Naive thymus-derived CD8-positive, alpha-beta T cell (primary cell): Measurements from ENCODE around the gene GPR153. TPM values are rescaled to one million over a fixed set of nuclear protein-coding genes. Genes with fewer than 3 reads are reported as not detected.
A peak's percentile ranks its signal among the peaks of the same experiment; 100 is the strongest.

Experiments used
- ATAC-seq, 2 donors: fragments of 150-1000 bp; cut with Tn5 transposase in 1 of 2; sonication (Bioruptor Pico), chemical (Tn5 transposase) in 1 of 2; 1 replicate in 1 of 2; 2 replicates in 1 of 2; pipeline ENCODE4 v1.10.0; 2021; ENCODE audit warnings: mild to moderate bottlenecking in 2 of 2, moderate library complexity in 2 of 2
- POLR2A ChIA-PET: fragments of 350-600 bp; sonication (Branson Sonifier 250); formaldehyde crosslinking; loops from one replicate; lab custom pipeline; 2021; ENCODE audit warnings: antibody characterized with exemption; lab: Charles Lee
- DNase-seq, 10 donors: peaks; one replicate each; pipeline versions ENCODE4 v3.0.0 to v3.0.0-alpha.2; 2020 to 2022
- H3K27ac Mint-ChIP-seq, 10 donors: one replicate each; pipeline ENCODE4 v1.8.0; 2020 to 2022; ENCODE audit warnings: mild to moderate bottlenecking in 10 of 10, mixed read lengths in 10 of 10, moderate library complexity in 4 of 10, inconsistent platforms in 1 of 10
- H3K27me3 Mint-ChIP-seq, 5 donors: one replicate each; pipeline ENCODE4 v1.8.0; 2021 to 2022; ENCODE audit warnings: mixed read lengths in 5 of 5
- H3K36me3 Mint-ChIP-seq, 3 donors: one replicate each; pipeline ENCODE4 v1.8.0; 2020 to 2022; ENCODE audit warnings: mixed read lengths in 3 of 3, mild to moderate bottlenecking in 2 of 3, inconsistent platforms in 1 of 3
- H3K4me1 Mint-ChIP-seq, 4 donors: one replicate each; pipeline ENCODE4 v1.8.0; 2021 to 2022; ENCODE audit warnings: mixed read lengths in 4 of 4
- H3K4me3 Mint-ChIP-seq, 10 donors: one replicate each; pipeline ENCODE4 v1.8.0; 2020 to 2022; ENCODE audit warnings: mild to moderate bottlenecking in 10 of 10, mixed read lengths in 10 of 10, moderate library complexity in 6 of 10, inconsistent platforms in 1 of 10
- H3K9me3 Mint-ChIP-seq, 9 donors: one replicate each; pipeline ENCODE4 v1.8.0; 2020 to 2022; ENCODE audit warnings: mixed read lengths in 9 of 9, mild to moderate bottlenecking in 3 of 9, inconsistent platforms in 1 of 9, moderate library complexity in 1 of 9
- polyA plus RNA-seq, 3 donors: library from polyadenylated mRNA; unstranded; fragments of 300-500 nt; fragmentation: Illumina TruSeq; gene quantifications; one replicate each; pipeline ENCODE4 v1.2.3, GENCODE V29; 2021
- total RNA-seq, 8 experiments: library from RNA in 2 of 8; stranded (reverse) in 2 of 8; gene quantifications; one replicate each; pipeline ENCODE4 v1.2.3 and lab custom pipeline; 2021 to 2026

GPR153 gene
- total and polyA plus RNA-seq, 5 experiments from 2014 or later, result 0.06 to 1.3 (median 0.56) TPM

DNA sequence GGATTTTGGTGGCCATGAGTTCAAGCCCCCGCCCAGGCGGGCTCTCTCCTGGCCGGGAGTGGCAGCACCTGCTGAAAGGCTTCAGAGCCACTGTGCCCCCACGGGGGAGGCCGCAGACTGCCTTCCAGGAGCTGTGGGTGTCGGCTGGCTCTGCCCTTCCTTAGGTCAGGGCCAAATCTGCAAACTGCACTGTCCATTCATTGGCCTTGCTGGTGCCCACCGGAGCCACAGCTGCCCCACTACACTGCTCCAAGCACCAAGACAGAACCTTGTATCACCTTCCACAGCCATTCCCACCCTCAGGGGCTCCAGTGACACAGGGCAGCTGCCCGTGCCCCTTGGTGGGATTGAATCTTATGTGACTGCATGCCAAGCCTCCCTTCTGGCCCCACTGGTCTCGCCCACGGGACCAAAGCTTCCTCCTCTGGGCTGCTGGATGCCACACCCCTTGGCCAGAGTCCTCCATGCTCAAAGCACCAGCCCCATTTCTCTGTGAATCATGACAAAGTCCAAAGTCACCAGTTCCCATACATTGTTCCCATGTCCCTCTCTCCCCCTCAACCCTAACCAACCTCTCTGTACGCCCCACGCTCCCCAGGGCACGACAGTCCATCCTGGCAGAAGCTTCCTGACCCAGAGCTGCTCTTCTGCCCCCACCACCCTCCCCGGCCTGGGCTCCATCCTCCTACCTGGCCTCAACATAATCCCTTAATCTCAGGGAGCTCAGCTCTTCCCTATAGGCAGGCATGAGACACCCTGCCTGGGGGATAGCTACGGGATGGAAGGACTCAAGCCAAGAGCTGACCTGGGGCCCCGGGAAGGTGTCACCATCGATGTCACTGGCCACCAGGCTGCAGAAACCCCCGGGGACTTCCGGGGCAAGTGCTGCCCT is 20.9 kb upstream of the GPR153 start:
- Mint-ChIP-seq H3K4me3 (no peak overlapping the region), H3K27me3 (no peaks in the 10 kb centered on the region), H3K27ac (peak overlapping the region in 1 of 10 donors; percentile 67), H3K9me3 (no peaks in the 10 kb centered on the region), H3K4me1 (peaks cover 0 to 5% (median 1%) of the 10 kb centered on the region in 4 donors), H3K36me3 (no peaks in the 10 kb centered on the region)
- POLR2A ChIA-PET, result no interaction called here
- DNase-seq, result no peak
- no peak for ATAC-seq

- ATAC-seq, result no peak
- H3K36me3 Mint-ChIP-seq, result no peaks in the 10 kb centered on the region
- POLR2A ChIA-PET, result no interaction called here
- no peak overlapping the region for H3K4me3 Mint-ChIP-seq
- H3K9me3 Mint-ChIP-seq, result no peaks in the 10 kb centered on the region
- H3K4me1 Mint-ChIP-seq, result peaks cover 0 to 5% (median 1%) of the 10 kb centered on the region in 4 donors
- no peaks in the 10 kb centered on the region for H3K27me3 Mint-ChIP-seq
- H3K27ac Mint-ChIP-seq, result no peak overlapping the region
- no peak for DNase-seq
These were observed 20.0 kb upstream of the GPR153 start for GRCh38 chr1:6280761-6281451.

DNA sequence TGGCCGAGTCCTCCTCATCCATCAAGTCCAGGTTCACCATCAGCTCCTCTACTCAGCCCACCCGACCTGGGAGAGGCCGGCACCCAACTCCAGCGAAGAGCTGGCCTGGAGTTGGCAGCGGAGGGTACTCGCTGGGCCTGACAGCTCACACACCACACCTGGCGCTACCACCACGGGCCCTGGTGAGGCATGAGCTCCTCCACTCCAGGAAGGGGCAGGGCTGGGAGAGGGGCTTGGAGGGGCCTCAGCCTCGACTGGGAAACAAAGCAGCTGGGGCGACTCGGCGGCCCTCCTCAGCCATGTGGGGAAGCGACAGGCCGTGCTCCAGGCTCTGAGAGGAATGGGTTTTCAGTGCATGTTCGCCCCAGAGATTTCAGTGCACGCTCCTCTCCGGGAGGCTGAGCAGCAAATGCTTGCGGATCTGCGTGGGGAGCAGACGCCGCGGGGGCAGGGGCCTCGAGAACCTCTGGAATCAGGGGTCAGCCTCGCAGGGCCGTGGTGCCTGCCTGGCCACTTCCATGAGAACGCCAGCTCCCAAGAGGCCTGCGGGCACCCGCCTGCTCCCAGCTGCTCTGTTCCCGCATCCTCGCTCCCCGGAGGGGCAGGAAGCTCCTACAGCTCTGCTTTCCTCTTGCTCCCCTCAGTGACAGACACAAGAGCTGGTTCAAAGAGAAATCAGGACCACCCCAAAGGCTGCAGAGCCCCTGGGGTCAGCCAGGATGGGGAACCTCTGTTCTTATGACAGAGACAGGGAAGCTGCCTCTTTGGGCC is 18.9 kb upstream of the GPR153 start:
- ATAC-seq, result no peak
- Mint-ChIP-seq H3K36me3 (no peaks in the 10 kb centered on the region), H3K4me3 (no peak overlapping the region), H3K27me3 (no peaks in the 10 kb centered on the region), H3K4me1 (peaks cover 0 to 5% (median 1%) of the 10 kb centered on the region in 4 donors), H3K9me3 (no peaks in the 10 kb centered on the region), H3K27ac (no peak overlapping the region)
- POLR2A ChIA-PET, result no interaction called here
- no peak for DNase-seq

- Mint-ChIP-seq H3K27ac (no peak overlapping the region), H3K9me3 (no peaks in the 10 kb centered on the region), H3K36me3 (no peaks in the 10 kb centered on the region), H3K4me1 (peaks cover 0 to 5% (median 1%) of the 10 kb centered on the region in 4 donors), H3K27me3 (no peaks in the 10 kb centered on the region), H3K4me3 (no peak overlapping the region)
- DNase-seq (no peak), ATAC-seq (no peak)
- POLR2A ChIA-PET, result no interaction called here
These were observed 18.2 kb upstream of the GPR153 start for GRCh38 chr1:6279066-6279465.

- Mint-ChIP-seq H3K27ac (no peak overlapping the region), H3K9me3 (no peaks in the 10 kb centered on the region), H3K36me3 (no peaks in the 10 kb centered on the region), H3K4me3 (no peak overlapping the region), H3K27me3 (no peaks in the 10 kb centered on the region), H3K4me1 (peaks cover 0 to 5% (median 1%) of the 10 kb centered on the region in 4 donors)
- POLR2A ChIA-PET, result no interaction called here
- DNase-seq, result no peak
- ATAC-seq, result no peak
These were observed 17.4 kb upstream of the GPR153 start for GRCh38 chr1:6278263-6278662.

DNA sequence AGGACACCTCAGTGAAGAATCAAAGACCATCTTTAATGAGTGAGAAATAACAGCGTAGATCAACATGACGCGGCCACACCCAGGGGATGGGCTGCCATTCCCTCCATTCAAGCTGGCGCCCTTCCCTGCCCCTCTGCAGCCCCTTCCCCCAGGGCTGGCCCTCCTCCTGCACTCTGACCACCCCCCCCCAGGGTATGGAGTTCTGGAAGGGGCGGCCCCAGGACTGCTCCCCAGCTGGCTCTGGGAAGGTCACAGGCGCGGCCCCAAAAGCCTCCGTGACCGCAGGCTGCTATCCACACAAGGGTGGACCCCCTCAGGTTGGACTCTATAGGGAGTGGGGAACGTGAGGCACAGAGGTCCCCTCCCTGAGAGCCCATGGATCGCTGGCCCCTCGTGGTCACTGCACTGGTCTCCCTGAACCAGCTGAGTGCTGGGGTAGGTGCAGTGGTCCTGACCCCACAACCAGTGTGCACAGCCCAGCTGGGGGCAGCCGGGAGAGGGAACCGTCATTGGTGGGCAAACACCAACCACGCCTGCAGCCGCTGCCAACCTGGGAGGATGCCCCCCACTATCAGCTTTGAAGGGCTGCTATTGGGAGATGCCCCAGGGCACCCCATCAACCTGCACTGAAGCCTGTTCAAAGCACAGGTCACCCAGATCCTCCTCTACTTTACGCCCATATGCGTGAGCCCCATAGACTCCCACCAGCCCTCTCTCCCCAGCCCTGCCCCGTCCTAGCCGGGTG is 16.1 kb upstream of the GPR153 start:
- H3K4me1 Mint-ChIP-seq, result peaks cover 0 to 3% (median 0%) of the 10 kb centered on the region in 4 donors
- H3K36me3 Mint-ChIP-seq, result no peaks in the 10 kb centered on the region
- H3K4me3 Mint-ChIP-seq, result no peak overlapping the region
- DNase-seq (no peak), ATAC-seq (no peak)
- no peaks in the 10 kb centered on the region for H3K27me3 Mint-ChIP-seq
- POLR2A ChIA-PET, result no interaction called here
- H3K9me3 Mint-ChIP-seq, result no peaks in the 10 kb centered on the region
- H3K27ac Mint-ChIP-seq, result no peak overlapping the region

DNA sequence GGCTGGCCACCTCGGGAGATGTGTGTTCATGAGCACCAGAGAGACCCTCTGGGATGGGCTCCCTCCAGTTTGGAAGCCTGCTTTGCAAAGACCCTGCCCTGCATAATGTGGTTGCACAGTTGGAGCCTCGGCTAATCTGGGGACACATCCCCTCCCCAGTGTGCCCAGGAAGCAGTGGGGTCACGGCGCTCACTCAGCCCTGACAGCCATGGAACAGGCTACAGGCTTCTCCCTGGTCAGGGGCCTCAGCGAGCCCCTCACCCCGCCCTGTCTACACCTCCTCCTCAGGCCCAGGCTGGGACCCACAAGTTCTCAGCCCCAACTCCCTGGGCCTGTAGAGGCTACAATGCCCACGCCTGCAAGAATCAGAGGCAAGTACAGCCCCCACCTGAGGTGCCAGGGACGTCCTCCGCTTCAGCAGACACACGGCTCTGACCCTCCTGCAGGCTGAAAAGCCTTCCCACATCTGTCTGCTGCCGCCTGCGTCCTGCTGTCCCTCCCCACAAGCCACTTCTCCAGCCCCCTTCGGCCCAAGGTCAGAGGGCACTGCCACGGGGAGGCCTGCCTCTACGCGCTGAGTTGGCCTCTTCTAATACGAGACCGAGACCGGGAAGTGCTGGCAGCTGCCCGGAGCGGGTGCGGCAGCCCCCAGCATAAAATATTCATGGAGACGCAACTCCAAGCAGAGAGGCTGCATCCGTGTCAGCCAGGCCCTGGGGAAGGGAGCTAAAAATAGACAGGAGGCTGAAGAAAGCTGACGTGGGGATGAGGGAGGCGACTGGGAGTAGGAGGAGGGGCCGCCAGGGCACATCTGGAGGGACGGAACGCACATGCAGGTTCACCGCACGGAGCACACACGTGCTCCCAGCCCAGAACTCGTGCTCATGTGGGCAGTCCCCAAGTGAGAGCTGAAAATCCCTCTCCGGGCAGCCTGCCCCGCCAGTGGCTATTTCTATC is 15.2 kb upstream of the GPR153 start:
- Mint-ChIP-seq H3K27me3 (no peaks in the 10 kb centered on the region), H3K9me3 (no peaks in the 10 kb centered on the region), H3K4me3 (no peak overlapping the region), H3K4me1 (peaks cover 0 to 3% (median 0%) of the 10 kb centered on the region in 4 donors), H3K36me3 (no peaks in the 10 kb centered on the region), H3K27ac (no peak overlapping the region)
- POLR2A ChIA-PET, result interaction anchor here (0.6 kb wide), 2 partner anchors 20 to 906 kb away, joined by 3 read pairs; no protein-coding TSS in a partner anchor
- ATAC-seq (no peak), DNase-seq (no peak)

DNA sequence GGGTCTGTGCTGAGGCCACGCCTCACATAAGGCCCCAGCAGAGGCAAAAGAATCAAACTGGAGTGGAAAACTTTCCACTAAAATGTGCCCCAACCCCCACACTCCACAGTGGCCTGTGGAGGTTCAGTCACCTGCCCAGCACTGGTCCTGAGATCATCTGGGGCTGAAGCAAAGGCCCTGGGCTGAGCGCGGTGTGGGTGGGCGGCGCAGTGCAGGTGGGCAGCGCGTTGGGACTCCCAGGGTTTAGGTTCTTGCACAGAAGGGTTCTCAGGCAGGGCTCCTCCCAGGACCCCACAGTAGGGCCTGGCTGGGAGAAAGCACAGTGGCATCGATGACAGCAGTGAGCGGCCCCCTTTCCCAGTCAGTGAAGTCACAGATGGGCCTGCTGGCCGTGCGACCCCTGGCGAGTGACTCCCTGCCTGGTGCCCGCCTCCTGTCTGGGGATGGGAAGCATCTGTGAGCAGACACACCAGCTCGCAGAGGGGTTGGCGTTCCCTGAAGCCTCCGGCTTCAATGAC is 13.8 kb upstream of the GPR153 start:
- ATAC-seq (no peak), DNase-seq (no peak)
- POLR2A ChIA-PET, result no interaction called here
- Mint-ChIP-seq H3K9me3 (no peaks in the 10 kb centered on the region), H3K4me1 (peaks cover 0 to 3% (median 0%) of the 10 kb centered on the region in 4 donors), H3K4me3 (no peak overlapping the region), H3K27ac (no peak overlapping the region), H3K27me3 (no peaks in the 10 kb centered on the region), H3K36me3 (no peaks in the 10 kb centered on the region)

GRCh38 chr1:6274102-6274501 is 13.2 kb upstream of the GPR153 start:
- Mint-ChIP-seq H3K36me3 (no peaks in the 10 kb centered on the region), H3K27ac (no peak overlapping the region), H3K4me3 (no peak overlapping the region), H3K9me3 (no peaks in the 10 kb centered on the region), H3K27me3 (no peaks in the 10 kb centered on the region), H3K4me1 (peaks cover 0 to 3% (median 0%) of the 10 kb centered on the region in 4 donors)
- DNase-seq (no peak), ATAC-seq (no peak)
- POLR2A ChIA-PET, result no interaction called here

- H3K9me3 Mint-ChIP-seq, result no peaks in the 10 kb centered on the region
- no peaks in the 10 kb centered on the region for H3K4me1 Mint-ChIP-seq
- ATAC-seq (no peak), DNase-seq (no peak)
- H3K4me3 Mint-ChIP-seq, result no peak overlapping the region
- H3K36me3 Mint-ChIP-seq, result no peaks in the 10 kb centered on the region
- no peak overlapping the region for H3K27ac Mint-ChIP-seq
- no peaks in the 10 kb centered on the region for H3K27me3 Mint-ChIP-seq
- POLR2A ChIA-PET, result no interaction called here
These were observed 12.5 kb upstream of the GPR153 start for GRCh38 chr1:6273380-6273891.

DNA sequence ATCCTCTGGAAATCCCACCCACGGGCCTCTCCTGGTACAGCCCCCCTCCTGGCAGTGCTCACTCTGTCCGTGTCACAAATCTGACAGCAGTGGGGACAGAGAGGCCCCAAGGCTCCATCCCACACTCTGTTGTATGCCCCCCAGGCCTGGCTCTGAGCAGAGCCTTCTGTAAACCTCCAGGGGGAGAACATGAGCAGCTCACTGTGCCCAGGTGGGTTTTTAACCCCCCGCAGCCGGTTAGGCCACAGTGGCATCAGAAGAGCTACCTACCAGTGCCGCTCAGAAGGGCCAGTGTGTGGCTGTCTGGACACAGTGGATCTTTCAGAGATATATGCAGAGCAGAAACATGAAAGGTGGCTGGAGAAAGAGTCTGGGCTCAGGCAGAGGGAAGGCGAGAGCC is 12.0 kb upstream of the GPR153 start:
- no peaks in the 10 kb centered on the region for H3K4me1 Mint-ChIP-seq
- H3K36me3 Mint-ChIP-seq, result no peaks in the 10 kb centered on the region
- no peaks in the 10 kb centered on the region for H3K27me3 Mint-ChIP-seq
- no peak for DNase-seq
- POLR2A ChIA-PET, result no interaction called here
- no peak overlapping the region for H3K27ac Mint-ChIP-seq
- H3K9me3 Mint-ChIP-seq, result no peaks in the 10 kb centered on the region
- no peak overlapping the region for H3K4me3 Mint-ChIP-seq
- ATAC-seq, result no peak
